GM12873 (cell line): ENCODE data around the gene GRIP2.

Experiments
- TF ChIP-seq, protein P1 (sequence below): IDR thresholded peaks from 2 replicates; pipeline ENCODE4 v1.5.1; 2012; ENCODE audit warnings: low read depth, mild to moderate bottlenecking, moderate library complexity, low read length, control low read depth; ENCODE audit not compliant: insufficient read depth; ENCODE audit errors: missing control alignments

The GRIP2 gene

DNA sequence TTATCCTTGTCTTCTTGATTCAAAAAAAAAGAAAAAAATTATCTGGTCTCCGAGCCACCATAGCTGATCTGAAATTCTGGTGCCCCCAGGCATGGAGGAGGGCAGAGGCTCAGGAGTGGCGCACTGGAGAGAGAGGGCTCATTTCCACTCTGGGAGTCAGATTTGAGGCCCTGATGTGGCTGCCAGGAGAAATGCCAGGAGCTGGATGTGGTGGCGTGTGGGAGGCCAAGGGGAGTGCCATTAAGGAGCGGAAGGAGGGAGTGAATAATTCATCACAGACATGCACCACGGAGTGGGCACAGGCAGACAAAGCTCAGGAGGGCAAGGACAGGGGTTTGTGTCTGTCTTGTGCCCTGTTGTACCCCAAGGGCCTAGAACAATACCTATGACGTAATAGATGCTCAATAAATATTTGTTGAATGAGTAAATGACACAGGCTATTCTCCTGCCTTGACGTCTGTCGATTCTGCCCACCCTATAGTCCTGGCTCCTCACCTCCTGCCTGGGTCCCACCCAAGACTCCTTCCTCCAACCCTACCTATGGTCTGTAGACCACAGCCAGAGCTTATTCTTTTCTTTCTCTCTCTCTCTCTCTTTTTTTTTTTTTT lies 12.0 kb upstream of the GRIP2 start:
- TF ChIP-seq, protein P1, sequence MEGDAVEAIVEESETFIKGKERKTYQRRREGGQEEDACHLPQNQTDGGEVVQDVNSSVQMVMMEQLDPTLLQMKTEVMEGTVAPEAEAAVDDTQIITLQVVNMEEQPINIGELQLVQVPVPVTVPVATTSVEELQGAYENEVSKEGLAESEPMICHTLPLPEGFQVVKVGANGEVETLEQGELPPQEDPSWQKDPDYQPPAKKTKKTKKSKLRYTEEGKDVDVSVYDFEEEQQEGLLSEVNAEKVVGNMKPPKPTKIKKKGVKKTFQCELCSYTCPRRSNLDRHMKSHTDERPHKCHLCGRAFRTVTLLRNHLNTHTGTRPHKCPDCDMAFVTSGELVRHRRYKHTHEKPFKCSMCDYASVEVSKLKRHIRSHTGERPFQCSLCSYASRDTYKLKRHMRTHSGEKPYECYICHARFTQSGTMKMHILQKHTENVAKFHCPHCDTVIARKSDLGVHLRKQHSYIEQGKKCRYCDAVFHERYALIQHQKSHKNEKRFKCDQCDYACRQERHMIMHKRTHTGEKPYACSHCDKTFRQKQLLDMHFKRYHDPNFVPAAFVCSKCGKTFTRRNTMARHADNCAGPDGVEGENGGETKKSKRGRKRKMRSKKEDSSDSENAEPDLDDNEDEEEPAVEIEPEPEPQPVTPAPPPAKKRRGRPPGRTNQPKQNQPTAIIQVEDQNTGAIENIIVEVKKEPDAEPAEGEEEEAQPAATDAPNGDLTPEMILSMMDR = no peak

DNA sequence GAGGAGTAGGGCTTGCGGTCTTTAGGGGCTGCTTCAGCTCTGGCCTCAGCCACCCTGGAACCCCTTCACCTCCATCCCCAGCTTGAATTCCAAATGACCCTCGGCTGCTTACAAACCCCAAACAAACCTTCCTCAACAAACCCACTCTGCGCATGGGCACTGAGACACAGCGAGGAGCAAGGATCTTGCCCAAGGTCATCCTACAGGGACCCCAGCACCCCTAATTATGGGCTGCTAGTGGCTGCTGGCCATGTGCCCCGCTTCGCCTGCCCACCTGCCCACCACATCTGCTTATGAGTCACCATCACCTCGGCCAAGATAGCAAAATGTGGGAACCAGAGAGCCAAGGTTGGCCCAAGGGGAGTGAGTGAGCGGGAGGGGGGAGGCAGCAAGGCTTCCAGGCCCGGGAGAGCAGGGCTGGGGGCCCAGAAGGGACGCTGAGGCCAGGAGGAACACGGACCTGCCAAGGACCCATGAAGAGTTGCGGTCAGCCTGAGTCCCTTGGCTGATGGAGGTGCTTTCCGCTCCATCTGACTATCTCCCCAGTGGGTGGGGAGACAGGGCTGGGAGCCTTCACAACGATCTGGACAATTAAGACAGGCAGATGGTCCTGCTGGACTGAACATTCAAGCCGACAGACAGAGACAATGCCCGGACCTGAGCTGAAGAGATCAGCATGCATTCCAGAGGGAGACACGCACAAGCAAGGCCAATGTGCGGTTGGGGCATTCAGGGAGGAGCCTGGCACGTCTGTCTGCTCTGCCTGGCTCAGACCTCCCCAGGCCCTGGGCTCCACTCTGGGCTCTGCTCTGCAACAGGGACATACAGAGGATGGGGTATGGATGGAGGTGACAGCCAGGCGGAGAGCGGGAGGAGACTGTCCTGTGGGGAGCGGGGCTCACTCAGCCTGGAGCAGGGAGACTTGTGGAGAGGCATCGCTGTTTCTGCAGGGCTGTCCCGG lies 10.8 kb upstream of the GRIP2 start:
- TF ChIP-seq, protein P1 = no peak

DNA sequence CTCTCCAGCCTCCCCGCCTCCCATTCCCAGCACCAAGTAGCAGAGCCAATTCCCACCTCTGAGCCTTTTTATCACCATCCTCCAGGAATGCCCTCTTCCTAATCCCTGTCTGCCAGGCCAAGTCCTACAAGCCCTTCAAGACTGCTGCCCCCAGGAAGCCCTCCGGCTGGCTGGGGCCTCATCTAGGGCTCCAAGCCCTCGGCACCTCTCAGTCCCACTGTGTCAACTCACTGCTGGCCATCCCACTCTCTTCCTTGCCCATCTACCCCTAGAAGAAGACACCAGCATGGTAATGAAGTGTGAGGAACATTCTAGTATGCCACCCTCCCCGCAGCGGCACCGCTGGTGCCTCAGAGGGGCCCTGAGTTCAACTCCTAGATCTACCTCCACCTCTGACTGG lies 10.0 kb upstream of the GRIP2 start:
- TF ChIP-seq, protein P1 = no peak

DNA sequence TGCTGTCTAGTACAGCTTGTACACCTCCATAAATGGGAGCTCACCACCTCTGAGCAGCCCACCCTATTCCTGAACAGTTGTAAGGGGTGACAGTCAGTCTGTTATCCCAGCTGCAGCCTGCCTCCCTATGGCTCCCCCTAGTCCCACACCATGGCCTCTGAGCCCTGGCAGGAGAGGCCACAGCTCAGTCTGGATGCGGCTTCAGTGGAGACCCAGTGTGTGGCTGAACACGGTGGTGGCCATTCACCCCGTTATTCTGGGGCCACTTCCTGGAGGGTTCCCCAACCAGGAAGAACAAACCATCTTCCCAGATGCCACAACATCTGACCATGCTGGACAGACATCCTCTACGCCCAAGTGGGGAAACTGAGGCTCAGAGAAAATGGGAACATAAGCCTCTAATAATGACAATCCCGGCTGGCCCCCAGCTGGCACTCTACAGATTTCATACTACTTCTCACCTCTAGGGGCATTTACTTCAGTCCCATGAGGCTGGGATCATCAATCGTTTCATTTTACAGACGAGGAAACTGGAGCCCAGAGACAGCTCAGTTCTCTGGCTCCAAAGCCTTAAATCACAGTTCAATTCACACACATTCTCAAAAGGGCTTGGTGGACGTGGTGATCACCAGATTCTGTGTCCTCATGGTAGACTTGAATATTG lies 9.2 kb upstream of the GRIP2 start:
- TF ChIP-seq, protein P1 = peak; percentile 51

DNA sequence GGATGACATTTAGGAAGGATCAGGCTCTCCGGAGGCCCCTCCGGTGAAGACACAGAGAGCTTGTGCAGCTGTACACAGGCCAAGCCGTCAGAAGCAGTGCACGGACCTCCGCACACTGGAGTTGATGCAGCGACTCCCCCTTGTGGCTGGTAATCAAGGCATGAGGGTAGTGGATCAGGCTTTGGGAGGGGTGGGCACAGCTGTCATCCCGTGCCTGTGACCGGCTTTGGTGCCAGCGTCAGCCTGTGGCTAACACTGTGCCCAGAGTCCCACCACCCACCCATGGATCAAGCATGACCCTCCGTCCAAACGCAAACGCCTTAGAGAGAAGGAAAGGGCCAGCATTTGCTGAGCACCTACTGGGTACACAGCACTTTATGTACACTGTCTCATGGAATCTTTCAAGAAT lies 8.2 kb upstream of the GRIP2 start:
- TF ChIP-seq, protein P1 = peak; percentile 79

DNA sequence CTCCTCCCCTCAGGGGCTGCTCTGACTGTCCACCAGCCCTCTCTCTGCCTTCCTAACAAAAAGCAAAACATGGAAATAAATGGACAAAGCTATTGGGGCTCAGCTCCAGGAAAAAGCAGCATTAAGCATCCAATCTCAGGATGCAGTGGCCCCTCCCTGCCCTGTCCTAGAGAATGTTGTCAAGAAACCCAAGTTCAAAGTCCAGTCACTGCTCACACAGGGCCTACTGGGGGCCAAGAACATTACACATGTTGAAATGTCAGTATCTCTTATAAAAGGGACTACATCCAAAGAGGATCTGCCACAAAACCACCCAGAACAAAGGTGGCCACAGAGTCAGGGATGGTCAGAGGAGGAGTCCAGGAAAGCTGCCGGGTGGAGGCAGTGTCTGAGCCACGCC lies 7.6 kb upstream of the GRIP2 start:
- TF ChIP-seq, protein P1 = no peak

DNA sequence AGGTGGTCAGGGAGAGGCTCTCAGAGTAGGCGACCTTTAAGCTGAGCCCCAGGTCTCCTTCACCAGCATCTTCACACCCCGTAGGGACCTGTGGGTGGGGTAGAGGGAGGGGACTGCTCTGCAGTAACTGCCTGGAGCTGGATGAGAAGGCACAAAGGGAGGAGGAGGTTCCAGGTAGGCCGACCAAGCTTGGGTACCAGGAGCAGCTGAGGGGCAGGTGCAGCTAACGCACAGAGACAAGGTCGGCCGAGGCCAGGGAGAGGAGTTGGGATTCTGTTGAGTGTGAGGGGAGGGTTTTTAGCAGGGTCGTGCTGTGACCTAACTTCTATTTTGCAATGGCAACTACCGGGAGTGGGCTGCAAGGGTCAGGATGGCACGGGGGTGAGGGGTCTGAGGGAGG lies 5.9 kb upstream of the GRIP2 start:
- TF ChIP-seq, protein P1 = no peak
